DOHH2 (cell line): ENCODE measurements around the gene DDN.

ENCODE experiments used
- H3F3A ChIP-seq: fragments of 200-600 bp; sonication (generic), shearing (Covaris generic); 2 replicates; pipeline ENCODE4 v1.6.0; 2016; ENCODE audit warnings: antibody characterized with exemption, mild to moderate bottlenecking; ENCODE audit not compliant: control insufficient read depth, insufficient read depth
- H3K27ac ChIP-seq: fragments of 200-600 bp; sonication (generic); 2 replicates; pipeline ENCODE4 v1.5.1; 2014; ENCODE audit warnings: low read depth, mild to moderate bottlenecking, low read length, moderate library complexity
- H3K27me3 ChIP-seq: fragments of 200-600 bp; sonication (generic); 2 replicates; pipeline ENCODE4 v1.6.1; 2014; ENCODE audit warnings: mild to moderate bottlenecking, low read length, mixed read lengths; ENCODE audit not compliant: control insufficient read depth
- H3K36me3 ChIP-seq: fragments of 200-600 bp; sonication (generic); 2 replicates; pipeline ENCODE4 v1.6.1; 2014; ENCODE audit warnings: mild to moderate bottlenecking, low read length, moderate library complexity, mixed read lengths; ENCODE audit not compliant: control insufficient read depth
- H3K4me1 ChIP-seq: fragments of 200-600 bp; sonication (generic); 2 replicates; pipeline ENCODE4 v1.6.1; 2014; ENCODE audit warnings: mild to moderate bottlenecking, low read length, mixed read lengths; ENCODE audit not compliant: control insufficient read depth
- H3K4me2 ChIP-seq: fragments of 200-600 bp; sonication (generic); 2 replicates; pipeline ENCODE4 v1.6.0; 2014; ENCODE audit warnings: mild to moderate bottlenecking, low read length, moderate library complexity
- H3K4me3 ChIP-seq: fragments of 200-600 bp; sonication (generic); 2 replicates; pipeline ENCODE4 v1.5.1; 2014; ENCODE audit warnings: mild to moderate bottlenecking, low read length, mixed read lengths
- H3K79me2 ChIP-seq: fragments of 200-600 bp; sonication (generic); 2 replicates; pipeline ENCODE4 v1.6.1; 2014; ENCODE audit warnings: mild to moderate bottlenecking, low read length, mixed read lengths; ENCODE audit not compliant: control insufficient read depth
- H3K9me2 ChIP-seq: fragments of 200-600 bp; sonication (generic); replicated peaks from 2 replicates; pipeline ENCODE4 v1.6.1; 2014; ENCODE audit warnings: mild to moderate bottlenecking, low read length, mixed read lengths; ENCODE audit not compliant: control insufficient read depth
- H3K9me3 ChIP-seq: fragments of 200-600 bp; sonication (generic); 2 replicates; pipeline ENCODE4 v1.6.1; 2014; ENCODE audit warnings: antibody characterized with exemption, low read length, mixed read lengths; ENCODE audit not compliant: control insufficient read depth, insufficient read depth
- H4K20me1 ChIP-seq: fragments of 200-600 bp; sonication (generic); 2 replicates; pipeline ENCODE4 v1.6.0; 2014; ENCODE audit warnings: low read depth, mild to moderate bottlenecking, antibody characterized with exemption, low read length, moderate library complexity; ENCODE audit not compliant: control insufficient read depth, insufficient read depth
- CTCF ChIP-seq: fragments of 200-600 bp; sonication (generic); IDR thresholded peaks from one replicate; pipeline ENCODE4 v1.5.1; 2014; ENCODE audit warnings: antibody characterized with exemption, mild to moderate bottlenecking, low read depth, low read length; ENCODE audit not compliant: poor library complexity, severe bottlenecking
- EZH2phosphoT487 ChIP-seq: fragments of 200-600 bp; sonication (generic); IDR thresholded peaks from 2 replicates; pipeline ENCODE4 v1.6.1; 2017; ENCODE audit warnings: borderline replicate concordance, mild to moderate bottlenecking, antibody characterized with exemption, low read length, moderate library complexity, mixed read lengths

The DDN gene

DNA sequence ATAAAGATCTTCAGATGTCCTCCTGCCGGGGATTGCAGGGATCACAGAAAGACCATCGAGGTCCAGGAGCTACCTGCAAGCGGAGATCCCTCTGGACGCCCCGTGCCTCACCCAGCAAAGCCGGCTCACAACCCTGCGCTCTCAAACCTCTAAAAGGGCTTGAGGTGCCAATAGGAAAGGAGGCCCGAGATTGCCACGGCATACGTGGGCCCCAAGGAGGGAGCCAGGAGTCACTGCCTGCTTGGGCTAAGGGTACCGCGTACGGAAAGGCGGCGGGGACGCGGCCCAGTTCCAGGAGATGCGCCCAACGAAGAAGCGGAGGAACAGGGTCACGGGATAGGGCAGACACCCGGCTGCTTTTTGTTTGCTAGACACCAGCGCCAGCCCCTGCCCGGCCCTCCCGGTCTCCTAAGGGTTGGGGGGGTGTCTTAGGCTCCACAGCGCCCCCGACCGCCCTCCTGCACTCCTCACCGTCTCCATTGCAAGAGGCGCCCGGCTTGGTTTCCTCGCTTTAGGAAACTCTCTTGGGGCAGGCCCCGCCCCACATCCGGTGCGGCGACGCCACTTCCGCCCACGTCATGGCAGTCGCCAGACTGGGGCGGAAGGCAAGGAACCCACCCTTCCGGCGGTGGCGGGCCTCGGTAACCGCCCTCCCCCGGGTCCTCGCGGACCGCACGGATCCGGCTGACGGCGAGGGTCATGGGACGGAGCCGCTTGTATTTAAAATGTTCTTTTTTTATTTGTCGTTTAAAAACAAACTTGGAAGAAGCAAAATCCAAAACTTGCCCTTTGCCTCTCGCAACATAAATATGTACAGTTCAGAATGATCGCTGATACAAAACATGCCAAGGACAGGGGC lies 19.3 kb upstream of the DDN start, which contains the start of gene PRKAG1:
TSS of gene PRKAG1 (minus strand) at position 516 of the 859 bp plus-strand sequence. CDS start at position 480, 36 bp downstream.
- Histone ChIP-seq H3K27ac (peak within 1 kb of the TSS; percentile 93), H3K27me3 (no peaks in the 10 kb centered on the region), H3K9me2 (no peaks in the 10 kb centered on the region)

GRCh38 chr12:49017891-49018260 lies 18.7 kb upstream of the DDN start:
- Histone ChIP-seq H3K27ac (peak overlapping the region; percentile 93), H3K9me3 (no peaks in the 10 kb centered on the region), H3K4me1 (peaks cover 28% of the 10 kb centered on the region), H3F3A (peaks cover 18% of the 10 kb centered on the region), H3K36me3 (peaks cover 47% of the 10 kb centered on the region), H3K9me2 (no peaks in the 10 kb centered on the region), H4K20me1 (no peaks in the 10 kb centered on the region), H3K4me2 (peak overlapping the region; percentile 98), H3K4me3 (peak overlapping the region; percentile 83), H3K27me3 (no peaks in the 10 kb centered on the region), H3K79me2 (peaks cover 32% of the 10 kb centered on the region)
- TF ChIP-seq EZH2phosphoT487 (no peak), CTCF (no peak)

More for the DNA sequence above, 19.3 kb upstream of the DDN start, which contains the start of gene PRKAG1:
- H3K4me3 ChIP-seq = peak within 1 kb of the TSS; percentile 83
- H3K4me2 ChIP-seq = peak within 1 kb of the TSS; percentile 98
- TF ChIP-seq EZH2phosphoT487 = no peak
- TF ChIP-seq CTCF = peak; percentile 66
- H3F3A ChIP-seq = peaks cover 22% of the 10 kb centered on the region
- peaks cover 52% of the 10 kb centered on the region for H3K36me3 ChIP-seq
- no peaks in the 10 kb centered on the region for H4K20me1 ChIP-seq
- H3K4me1 ChIP-seq = peaks cover 28% of the 10 kb centered on the region
- no peaks in the 10 kb centered on the region for H3K9me3 ChIP-seq
- H3K79me2 ChIP-seq = peaks cover 32% of the 10 kb centered on the region

DNA sequence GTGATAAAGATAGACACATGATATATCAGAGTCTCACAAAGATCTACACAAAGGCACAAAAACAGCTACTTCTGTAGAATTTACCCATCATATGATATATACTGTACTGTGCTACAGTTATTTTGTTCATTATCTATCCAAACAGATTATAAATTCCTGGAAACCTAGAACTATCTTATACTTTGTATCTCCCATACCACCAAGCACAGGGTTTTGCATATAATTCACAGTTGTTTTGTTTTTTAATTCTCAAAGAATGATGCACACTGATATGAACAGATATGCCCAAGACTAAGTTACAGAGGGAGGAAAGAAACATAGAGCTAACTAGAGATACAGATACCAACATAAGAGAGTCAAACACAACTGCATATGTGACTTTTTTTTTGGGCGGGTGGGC lies 16.0 kb upstream of the DDN start:
- H3K9me3 ChIP-seq = no peaks in the 10 kb centered on the region
- H3K4me1 ChIP-seq = peaks cover 24% of the 10 kb centered on the region

More for the DNA sequence above, 16.0 kb upstream of the DDN start:
- Histone ChIP-seq H3K79me2 (peaks cover 32% of the 10 kb centered on the region), H3K9me2 (no peaks in the 10 kb centered on the region), H3K27ac (no peak overlapping the region), H3F3A (peaks cover 18% of the 10 kb centered on the region), H3K4me2 (no peak overlapping the region), H3K27me3 (no peaks in the 10 kb centered on the region), H3K4me3 (no peak overlapping the region), H3K36me3 (peaks cover 41% of the 10 kb centered on the region), H4K20me1 (no peaks in the 10 kb centered on the region)
- no peak for TF ChIP-seq EZH2phosphoT487
- TF ChIP-seq CTCF = no peak
